ENCODE data around the gene RNPEPL1.

Gene RNPEPL1

GRCh38 chr2:240593026-240593702, 24.9 kb downstream of the RNPEPL1 start:
- no peak for DNase-seq

DNA sequence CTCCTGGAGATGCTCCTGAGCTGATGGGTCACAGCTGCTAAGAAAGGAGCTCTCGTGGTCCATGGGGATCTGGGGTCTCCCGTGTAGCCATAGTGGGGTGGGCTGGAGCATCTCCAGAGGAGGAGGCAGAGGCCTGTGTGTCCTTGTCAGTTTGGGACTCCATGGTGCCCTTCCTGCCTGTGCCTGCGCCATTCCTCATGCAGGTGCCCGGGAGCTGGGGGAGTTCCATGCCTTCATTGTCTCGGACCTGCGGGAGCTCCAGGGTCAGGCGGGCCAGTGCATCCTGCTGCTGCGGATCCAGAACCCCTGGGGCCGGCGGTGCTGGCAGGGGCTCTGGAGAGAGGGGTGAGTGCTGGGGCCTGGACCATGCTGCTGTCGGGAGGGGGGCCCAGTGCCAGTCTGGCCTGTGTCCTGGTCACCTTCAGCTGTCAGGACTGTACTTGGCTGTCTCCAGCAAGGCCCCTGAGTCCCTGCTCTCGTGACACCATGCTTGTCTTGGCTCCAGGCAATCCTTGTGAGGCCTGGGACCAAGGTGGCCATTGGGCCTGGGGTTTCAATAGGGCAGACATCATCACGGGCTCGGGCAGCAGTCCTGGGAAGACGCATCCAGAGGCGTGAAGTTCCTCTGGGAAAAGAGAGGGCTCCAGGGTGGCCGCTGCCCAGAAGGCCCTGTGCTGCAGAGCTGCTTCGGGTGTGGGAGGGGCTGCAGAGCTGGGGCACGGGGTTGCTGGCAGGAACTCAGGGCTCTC, 25.6 kb downstream of the RNPEPL1 start:
- no peak for DNase-seq

DNA sequence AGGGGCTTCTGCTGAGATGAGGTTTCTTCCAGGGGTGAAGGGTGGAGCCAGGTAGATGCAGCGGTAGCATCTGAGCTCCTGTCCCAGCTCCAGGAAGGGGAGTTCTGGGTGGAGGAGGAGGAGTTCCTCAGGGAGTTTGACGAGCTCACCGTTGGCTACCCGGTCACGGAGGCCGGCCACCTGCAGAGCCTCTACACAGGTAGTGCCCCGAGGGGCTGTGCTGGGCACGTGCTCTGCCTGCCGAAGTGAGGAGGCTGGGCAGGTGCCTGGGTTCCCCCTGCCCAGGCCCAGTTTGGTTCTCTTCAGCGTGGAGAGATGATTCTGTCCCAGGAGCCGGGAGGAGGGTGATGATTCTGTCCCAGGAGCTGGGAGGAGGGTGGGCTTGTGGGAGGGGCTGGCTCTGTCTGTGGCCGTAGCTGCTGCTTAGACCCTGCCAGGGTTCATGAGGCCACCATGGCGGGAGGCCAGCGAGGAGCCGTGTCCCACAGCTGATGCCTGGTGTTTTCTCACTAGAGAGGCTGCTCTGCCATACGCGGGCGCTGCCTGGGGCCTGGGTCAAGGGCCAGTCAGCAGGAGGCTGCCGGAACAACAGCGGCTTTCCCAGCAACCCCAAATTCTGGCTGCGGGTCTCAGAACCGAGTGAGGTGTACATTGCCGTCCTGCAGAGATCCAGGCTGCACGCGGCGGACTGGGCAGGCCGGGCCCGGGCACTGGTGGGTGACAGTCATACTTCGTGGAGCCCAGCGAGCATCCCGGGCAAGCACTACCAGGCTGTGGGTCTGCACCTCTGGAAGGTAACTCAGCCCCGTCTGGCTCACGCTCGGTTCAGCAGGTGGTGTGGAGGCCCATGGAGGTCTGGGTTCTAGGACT, 26.5 kb downstream of the RNPEPL1 start:
- no peak for DNase-seq

GRCh38 chr2:240595381-240596079, 27.2 kb downstream of the RNPEPL1 start:
- DNase-seq, result no peak

GRCh38 chr2:240596080-240596460, 27.8 kb downstream of the RNPEPL1 start:
- no peak for DNase-seq

- no peak for DNase-seq
Measured at GRCh38 chr2:240596491-240596931, 28.2 kb downstream of the RNPEPL1 start.

GRCh38 chr2:240597054-240597418, 28.8 kb downstream of the RNPEPL1 start:
- DNase-seq, result no peak

DNA sequence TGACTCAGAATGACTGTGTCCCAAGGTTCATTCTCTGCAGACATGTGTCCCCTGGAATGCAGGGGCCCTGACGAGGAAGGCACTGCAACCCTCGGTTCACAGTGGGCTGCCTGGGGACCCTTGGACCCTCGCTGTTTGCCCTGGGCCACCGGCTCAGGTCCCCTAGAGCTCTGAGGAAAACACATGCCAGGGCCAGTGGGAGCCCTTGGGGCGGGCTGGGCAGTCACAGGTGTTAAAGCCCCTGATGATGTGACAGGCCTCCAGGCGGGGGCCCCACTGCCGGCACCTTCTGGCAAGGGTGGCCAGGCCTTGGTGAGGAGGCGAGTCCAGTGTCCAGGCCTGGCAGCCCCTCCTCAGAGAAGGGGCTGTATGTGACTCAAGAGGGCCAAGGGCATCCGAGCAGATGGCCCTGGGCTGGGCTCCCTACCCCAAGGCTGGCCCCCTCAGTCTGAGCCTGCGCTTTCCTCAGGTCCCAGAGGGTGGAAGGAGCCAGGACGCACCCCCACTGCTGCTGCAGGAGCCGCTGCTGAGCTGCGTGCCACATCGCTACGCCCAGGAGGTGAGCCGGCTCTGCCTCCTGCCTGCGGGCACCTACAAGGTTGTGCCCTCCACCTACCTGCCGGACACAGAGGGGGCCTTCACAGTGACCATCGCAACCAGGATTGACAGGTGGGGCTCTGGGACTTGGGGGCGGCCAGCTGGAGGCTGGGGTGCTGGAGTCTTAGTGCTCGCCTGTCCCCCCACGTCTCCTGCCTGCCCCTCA, 29.3 kb downstream of the RNPEPL1 start:
- DNase-seq, result no peak

- no peak for DNase-seq
Measured at GRCh38 chr2:240598311-240598911, 30.1 kb downstream of the RNPEPL1 start.

DNA sequence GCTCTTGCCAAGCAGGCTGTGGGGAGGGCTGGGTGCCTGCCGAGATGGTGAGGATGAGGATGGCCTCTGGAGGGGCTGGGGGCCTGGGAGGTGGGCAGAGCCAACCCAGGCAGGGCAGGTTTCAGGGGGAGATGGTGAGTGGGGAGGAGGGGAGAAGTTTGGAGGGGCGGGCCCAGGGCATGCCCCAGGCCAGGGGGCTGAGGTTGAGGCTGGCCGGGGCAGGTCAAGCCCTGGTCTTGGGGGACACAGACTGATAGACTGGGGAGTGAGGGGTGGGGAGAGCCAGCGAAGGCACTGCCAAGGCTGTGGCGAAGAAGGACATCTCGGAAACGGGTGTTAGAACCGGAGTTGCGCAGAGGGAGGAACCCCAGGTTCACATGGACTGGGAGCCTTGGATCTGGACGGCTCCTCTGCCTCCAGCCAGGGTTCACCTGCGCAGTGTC, 30.9 kb downstream of the RNPEPL1 start:
- DNase-seq, result no peak

- no peak for DNase-seq
Measured at GRCh38 chr2:240600451-240600961, 32.2 kb downstream of the RNPEPL1 start.

GRCh38 chr2:240601061-240601830, 33.0 kb downstream of the RNPEPL1 start:
- DNase-seq, result no peak

DNA sequence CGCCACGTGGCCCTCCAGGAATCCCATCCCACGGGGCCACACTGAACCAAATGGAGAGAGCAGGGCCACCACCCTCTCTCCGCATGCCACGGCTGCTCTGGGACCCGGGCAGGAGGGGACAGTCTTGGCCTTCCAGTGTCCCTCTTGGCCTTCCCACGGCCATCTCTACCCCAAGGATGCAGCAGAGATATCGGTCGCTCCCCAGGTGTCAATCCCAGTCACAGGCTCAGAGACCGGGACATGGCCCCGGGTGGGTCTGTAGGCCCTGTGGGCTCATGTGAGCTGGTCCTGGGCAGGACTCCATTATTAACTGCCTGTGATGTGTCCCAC, 33.5 kb downstream of the RNPEPL1 start:
- no peak for DNase-seq

DNA sequence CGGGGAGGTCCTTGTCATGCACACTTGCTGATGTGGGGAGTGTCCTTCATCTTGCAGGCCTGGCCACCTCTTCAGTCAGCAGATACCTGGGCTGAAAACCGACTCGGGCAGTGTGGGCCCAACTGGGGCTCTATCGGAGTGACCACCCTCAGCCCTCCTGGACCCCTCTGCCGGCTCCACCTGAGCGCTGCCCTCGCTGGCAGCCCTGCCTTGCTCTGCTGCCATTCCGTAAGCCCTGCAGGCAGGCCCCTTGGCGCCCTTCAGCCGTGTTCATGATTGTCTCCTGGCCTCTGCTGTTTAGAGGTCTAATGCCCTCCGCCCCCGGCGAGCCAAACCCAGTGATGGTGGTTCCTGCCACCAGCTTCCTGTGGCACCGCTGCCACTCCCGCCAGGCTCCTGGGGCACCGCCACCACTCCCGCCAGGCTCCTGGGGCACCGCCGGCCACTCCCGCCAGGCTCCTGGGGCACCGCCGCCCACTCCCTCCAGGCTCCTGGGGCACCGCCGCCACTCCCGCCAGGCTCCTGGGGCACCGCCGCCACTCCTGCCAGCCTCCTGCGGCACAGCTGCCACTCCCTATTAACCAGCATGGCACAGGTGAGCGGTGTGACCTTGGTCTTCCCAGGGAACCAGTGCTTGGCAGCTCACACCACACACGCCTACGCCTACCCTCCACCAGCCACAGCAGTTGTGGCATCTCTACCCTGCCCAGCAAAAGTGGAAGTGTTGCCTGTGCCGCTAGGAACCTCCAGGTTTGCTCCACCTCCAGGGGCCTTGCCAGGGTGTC, 34.2 kb downstream of the RNPEPL1 start:
- no peak for DNase-seq

GRCh38 chr2:240603081-240603835, 35.0 kb downstream of the RNPEPL1 start:
- DNase-seq, result no peak

- DNase-seq, result no peak
Measured at GRCh38 chr2:240603846-240604245, 35.6 kb downstream of the RNPEPL1 start.

- no peak for DNase-seq
Measured at GRCh38 chr2:240604291-240604938, 36.1 kb downstream of the RNPEPL1 start.

GRCh38 chr2:240604939-240605716, 36.8 kb downstream of the RNPEPL1 start:
- DNase-seq, result no peak
